HUES48 (cell line): ENCODE data around the gene RPS25.
"Not testable (repeated sequence)": the region's sequence is repeated elsewhere in the genome, so short reads cannot be mapped to it uniquely, and the experiment has no call there.

Experiments
- H3K27ac ChIP-seq: one replicate; pipeline ENCODE4 v1.7.0; 2013; ENCODE audit warnings: low read depth, low read length, inconsistent platforms
- H3K27me3 ChIP-seq: 2 replicates; pipeline ENCODE4 v1.6.1; 2013; ENCODE audit warnings: mild to moderate bottlenecking, low read length; ENCODE audit not compliant: control insufficient read depth, insufficient read depth
- H3K36me3 ChIP-seq: 2 replicates; pipeline ENCODE4 v1.6.1; 2013; ENCODE audit warnings: low read length; ENCODE audit not compliant: control insufficient read depth, insufficient read depth
- H3K4me1 ChIP-seq: 2 replicates; pipeline ENCODE4 v1.6.1; 2013; ENCODE audit warnings: mild to moderate bottlenecking, low read length; ENCODE audit not compliant: control insufficient read depth, insufficient read depth
- H3K4me3 ChIP-seq: 2 replicates; pipeline ENCODE4 v1.5.1; 2013; ENCODE audit warnings: mild to moderate bottlenecking, low read depth, low read length
- H3K9ac ChIP-seq: 2 replicates; pipeline ENCODE4 v1.6.1; 2013; ENCODE audit warnings: mild to moderate bottlenecking, low read depth, low read length, moderate library complexity
- H3K9me3 ChIP-seq: 2 replicates; pipeline ENCODE4 v1.6.1; 2013; ENCODE audit warnings: low read length; ENCODE audit not compliant: control insufficient read depth, insufficient read depth

The RPS25 gene

DNA sequence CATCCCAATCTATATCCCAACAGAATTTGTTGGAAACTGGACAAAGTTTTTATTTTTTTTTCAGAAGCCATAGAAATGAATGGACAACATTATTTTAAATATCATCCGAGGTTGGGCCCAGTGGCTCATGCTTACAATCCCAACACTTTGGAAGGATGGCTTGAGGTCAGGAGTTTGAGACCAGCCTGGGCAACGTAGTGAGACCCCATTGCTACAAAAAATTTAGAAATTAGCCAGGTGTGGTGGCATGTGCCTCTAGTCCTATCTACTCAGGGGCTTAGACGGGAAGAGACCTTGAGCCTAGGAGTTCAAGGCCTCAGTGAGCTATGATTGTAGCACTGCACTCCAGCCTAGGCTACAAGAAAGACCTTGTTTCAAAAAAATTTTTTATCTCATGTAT, 16.7 kb upstream of the RPS25 start:
- Histone ChIP-seq H3K9ac (no peak overlapping the region), H3K4me3 (no peak overlapping the region), H3K9me3 (no peaks in the 10 kb centered on the region), H3K36me3 (no peaks in the 10 kb centered on the region), H3K27ac (no peak overlapping the region), H3K27me3 (no peaks in the 10 kb centered on the region), H3K4me1 (peaks cover under 1% of the 10 kb centered on the region; the same call in 1 of the 2 replicates)

DNA sequence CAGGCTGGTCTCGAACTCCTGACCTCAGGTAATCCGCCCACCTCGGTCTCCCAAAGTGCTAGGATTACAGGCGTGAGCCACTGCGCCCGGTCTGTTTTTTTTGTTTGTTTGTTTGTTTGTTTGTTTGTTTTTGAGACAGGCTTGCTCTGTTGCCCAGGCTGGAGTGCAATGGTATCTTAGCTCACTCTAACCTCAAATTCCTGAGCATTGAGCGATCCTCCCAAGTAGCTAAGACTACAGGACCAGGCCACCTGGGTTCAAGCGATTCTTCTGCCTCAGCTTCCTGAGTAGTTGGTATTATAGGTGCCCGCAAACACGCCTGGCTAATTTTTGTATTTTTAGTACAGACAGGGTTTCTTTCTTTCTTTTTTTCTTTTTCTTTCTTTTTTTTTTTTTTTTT, 15.3 kb upstream of the RPS25 start:
- H3K4me1 ChIP-seq, result peaks cover 12% of the 10 kb centered on the region
- H3K27ac ChIP-seq, H3K9ac ChIP-seq, H3K4me3 ChIP-seq, H3K9me3 ChIP-seq, H3K36me3 ChIP-seq, H3K27me3 ChIP-seq: not testable (repeated sequence)

DNA sequence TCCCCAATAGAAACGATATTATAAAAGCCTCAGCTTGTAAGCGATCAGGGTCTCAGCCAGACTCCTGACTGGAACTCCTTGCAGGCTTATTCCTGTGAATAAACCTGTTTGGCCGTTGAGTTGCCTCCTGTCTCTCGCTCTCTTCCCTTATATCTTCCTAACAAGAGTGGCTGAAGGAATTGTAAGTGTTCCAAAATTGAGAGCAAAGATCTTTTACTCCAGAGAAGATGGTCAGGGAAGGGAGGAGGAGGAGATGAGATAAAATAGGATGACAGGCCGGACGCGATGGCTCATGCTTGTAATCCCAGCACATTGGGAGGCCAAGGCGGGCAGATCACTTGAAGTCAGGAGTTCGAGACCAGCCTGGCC, 13.8 kb upstream of the RPS25 start:
- H3K4me3 ChIP-seq, result no peak overlapping the region
- no peak overlapping the region for H3K27ac ChIP-seq
- peaks cover 23% of the 10 kb centered on the region for H3K36me3 ChIP-seq
- H3K9ac ChIP-seq, result no peak overlapping the region
- no peaks in the 10 kb centered on the region for H3K27me3 ChIP-seq
- peaks cover 12% of the 10 kb centered on the region for H3K4me1 ChIP-seq
- H3K9me3 ChIP-seq, result no peaks in the 10 kb centered on the region

DNA sequence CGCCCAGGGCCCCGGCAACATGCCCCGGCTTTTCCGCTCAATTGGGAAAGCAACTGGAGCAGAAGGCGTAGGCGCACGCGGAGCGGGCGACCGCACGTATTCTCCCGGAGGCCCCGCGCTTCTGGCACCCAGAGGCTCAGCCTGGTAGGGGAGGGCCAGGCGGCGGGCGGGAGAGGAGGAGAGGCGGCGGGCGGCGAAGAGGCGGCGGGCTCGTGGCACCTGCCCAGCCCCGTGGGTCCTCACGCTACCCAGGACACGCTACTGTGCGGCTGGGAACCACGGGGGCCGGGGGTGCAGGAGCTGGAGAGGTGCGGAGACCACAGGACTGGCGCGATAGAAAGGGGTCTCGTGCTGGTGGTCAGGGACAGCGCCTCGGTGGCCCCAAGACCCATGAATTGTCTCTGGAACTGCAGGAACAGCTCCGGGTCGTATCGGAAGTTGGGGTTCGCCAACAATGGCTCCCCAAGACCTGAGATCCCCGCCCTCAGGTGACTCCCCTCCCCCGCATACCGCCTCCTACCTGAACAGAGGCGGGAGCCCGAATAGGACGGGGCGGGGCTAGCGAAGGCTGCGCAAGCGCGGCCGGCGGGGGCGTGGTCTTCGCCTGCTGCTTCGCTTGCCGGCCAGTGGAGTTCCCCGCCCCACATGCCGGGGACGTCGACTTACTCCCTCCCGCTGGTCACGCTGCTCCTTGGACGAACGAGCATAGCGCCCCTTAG, 12.3 kb upstream of the RPS25 start, which contains the start of gene SLC37A4:
Gene SLC37A4, minus strand, starts transcription at position 549 of the 719 bp plus-strand sequence.
- Histone ChIP-seq H3K4me3 (peak within 1 kb of the TSS; percentile 91), H3K9ac (peak within 1 kb of the TSS; percentile 87), H3K9me3 (no peaks in the 10 kb centered on the region), H3K36me3 (peaks cover 38% of the 10 kb centered on the region), H3K27me3 (no peaks in the 10 kb centered on the region), H3K27ac (peak within 1 kb of the TSS; percentile 85), H3K4me1 (peaks cover 12% of the 10 kb centered on the region)

DNA sequence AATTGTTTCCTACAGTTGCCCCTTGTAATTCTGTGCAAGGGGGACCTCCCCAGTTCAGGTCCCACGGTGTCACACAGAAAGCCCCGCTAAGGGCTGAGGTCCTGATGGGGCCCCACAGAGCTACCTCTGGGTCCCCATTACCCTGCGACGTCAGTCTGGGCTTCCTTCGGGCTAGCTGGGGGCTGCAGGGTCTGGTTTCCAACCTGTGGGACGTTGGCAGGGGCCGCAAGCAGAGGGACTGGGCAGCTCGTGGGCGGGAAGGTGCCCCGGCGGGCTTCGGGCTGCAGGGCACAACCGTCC, 11.8 kb upstream of the RPS25 start:
- H3K4me3 ChIP-seq, result peak overlapping the region; percentile 91
- H3K9me3 ChIP-seq, result no peaks in the 10 kb centered on the region
- no peaks in the 10 kb centered on the region for H3K27me3 ChIP-seq
- peaks cover 43% of the 10 kb centered on the region for H3K36me3 ChIP-seq
- peak overlapping the region; percentile 87; the same call in 1 of the 2 replicates for H3K9ac ChIP-seq
- peak overlapping the region; percentile 85 for H3K27ac ChIP-seq
- H3K4me1 ChIP-seq, result peaks cover 12% of the 10 kb centered on the region

DNA sequence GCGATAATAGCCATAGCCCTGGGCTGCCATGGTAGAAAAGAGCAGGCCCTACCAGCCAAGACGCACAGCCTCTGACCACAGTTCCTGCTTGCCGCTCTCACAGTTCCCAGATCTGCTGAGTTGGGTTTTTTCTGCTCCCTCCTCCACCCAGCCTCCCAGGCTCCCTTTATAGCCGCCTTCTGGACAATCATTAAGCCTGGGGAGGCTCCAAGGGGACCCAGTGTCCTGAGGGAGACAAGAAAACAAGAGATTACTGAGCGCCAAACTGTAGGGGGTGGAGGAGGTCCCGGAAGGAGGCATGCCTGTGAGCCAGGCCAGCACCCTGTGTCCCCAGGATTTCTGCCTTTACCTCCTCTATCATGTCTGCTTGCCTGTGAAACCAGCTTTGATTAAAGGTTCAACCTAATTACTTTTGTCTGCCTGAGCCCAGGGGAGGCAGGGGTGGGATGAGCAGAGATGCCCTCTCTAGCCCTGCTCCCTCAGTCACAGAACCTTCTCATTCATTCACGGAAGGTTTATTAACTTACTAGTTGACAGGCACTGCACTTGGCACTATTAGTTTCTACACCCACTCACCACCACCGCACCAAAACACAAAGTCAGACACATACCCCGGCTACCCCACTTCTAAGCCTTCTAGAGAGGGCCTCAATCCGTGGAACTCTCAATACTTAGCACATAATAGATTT, 11.3 kb upstream of the RPS25 start:
- H3K9ac ChIP-seq, result 0 out of 2 replicates have a peak overlapping the region, but pooled peaks have one; percentile 87
- H3K27ac ChIP-seq, result peak overlapping the region; percentile 85
- peaks cover 48% of the 10 kb centered on the region for H3K36me3 ChIP-seq
- H3K4me3 ChIP-seq, result peak overlapping the region; percentile 91
- H3K4me1 ChIP-seq, result peaks cover 12% of the 10 kb centered on the region
- H3K27me3 ChIP-seq, result no peaks in the 10 kb centered on the region
- H3K9me3 ChIP-seq, result no peaks in the 10 kb centered on the region

DNA sequence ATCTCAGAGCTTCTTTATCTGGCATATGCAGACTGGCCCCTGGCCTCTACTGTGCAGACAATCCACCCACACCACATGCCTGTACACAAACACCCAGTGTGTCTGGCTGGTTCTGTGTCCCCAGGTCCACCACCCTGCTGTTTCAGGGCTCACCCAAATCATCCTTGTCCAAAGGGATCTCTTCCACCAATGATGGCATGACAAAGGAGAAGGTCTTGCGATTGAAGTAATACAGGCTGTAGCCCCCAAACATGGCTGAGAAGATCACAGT, 10.9 kb upstream of the RPS25 start:
- H3K36me3 ChIP-seq, result peaks cover 52% of the 10 kb centered on the region
- no peaks in the 10 kb centered on the region for H3K9me3 ChIP-seq
- peak overlapping the region; percentile 91 for H3K4me3 ChIP-seq
- H3K27me3 ChIP-seq, result no peaks in the 10 kb centered on the region
- H3K9ac ChIP-seq, result no peak overlapping the region
- H3K4me1 ChIP-seq, result peaks cover 12% of the 10 kb centered on the region
- no peak overlapping the region for H3K27ac ChIP-seq

DNA sequence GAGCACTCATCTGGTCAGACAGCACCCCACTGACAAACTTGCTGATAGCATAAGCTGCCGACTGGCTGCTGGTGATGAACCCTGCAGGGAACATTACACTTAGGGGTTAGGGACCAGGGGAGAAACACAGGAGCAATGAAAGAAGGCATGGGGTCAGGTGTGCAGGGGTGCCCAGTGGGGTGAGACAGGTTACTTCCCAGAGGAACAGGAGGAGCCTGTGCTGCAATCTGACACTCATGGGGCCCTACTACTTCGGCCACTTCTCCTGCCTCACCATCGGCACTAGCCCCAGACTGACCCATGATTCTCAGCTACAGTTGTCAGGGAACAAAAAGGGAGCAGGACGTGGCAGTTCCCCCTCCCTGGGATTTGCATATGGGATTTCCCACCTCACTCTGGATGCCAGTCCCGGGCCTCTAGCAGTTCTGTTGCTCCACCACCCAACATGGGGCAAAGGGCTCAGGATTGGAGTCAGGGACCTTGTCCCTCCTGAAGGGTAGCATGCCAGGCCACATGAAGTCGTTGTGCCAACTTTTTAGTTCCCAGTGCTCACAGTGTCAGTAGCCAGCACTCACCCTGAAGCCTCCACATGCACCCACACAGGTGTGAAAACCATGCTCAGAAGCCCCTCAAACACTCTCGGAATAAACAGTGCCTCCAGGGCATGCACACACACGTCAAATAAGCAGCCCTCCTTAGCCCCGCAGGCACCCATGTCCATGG, 10.4 kb upstream of the RPS25 start:
- H3K9ac ChIP-seq, result no peak overlapping the region
- H3K36me3 ChIP-seq, result peaks cover 57% of the 10 kb centered on the region
- peak overlapping the region; percentile 91; the same call in 1 of the 2 replicates for H3K4me3 ChIP-seq
- no peak overlapping the region for H3K27ac ChIP-seq
- no peaks in the 10 kb centered on the region for H3K9me3 ChIP-seq
- H3K4me1 ChIP-seq, result peaks cover 12% of the 10 kb centered on the region
- no peaks in the 10 kb centered on the region for H3K27me3 ChIP-seq

DNA sequence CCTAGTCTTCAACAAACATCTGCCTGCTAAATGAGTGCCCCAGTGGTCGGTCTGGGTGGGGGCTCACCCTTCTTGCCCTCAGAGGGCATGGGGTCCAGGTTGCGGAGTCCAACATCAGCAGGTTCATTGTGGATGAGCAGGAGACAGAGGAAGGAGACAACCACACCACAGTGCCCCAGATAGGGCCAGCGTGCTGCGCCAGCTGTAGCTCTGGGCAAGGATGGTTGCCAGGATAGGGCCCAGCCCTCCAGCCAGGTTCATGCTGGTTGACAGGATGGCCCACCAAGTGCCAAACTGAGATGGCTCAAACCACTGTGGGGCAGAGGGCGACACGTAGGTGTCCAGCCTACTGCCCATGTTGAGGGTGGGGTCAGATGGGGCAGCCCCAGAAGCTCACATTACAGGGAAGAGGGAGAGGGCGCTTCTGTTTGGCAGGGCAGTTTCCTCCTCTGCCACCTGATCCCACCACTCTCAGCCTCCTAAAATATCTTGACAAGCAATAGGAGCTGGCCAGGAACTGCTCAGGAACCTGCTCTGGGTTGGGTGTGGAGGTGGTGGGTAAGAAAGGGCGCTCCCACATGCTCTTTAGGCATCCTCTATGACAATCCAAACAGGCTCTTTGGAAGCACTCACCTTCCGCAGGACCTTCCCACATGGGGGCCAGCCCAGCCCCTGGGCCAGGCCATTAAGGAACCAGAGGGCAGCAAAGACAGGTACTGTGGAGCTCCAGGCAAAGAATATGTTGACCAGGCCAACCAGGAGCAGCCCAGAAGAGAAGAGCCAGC, 9.6 kb upstream of the RPS25 start:
- Histone ChIP-seq H3K9ac (no peak overlapping the region), H3K4me1 (peaks cover 12% of the 10 kb centered on the region), H3K36me3 (peaks cover 64% of the 10 kb centered on the region), H3K9me3 (no peaks in the 10 kb centered on the region), H3K27ac (no peak overlapping the region), H3K27me3 (no peaks in the 10 kb centered on the region), H3K4me3 (no peak overlapping the region)

DNA sequence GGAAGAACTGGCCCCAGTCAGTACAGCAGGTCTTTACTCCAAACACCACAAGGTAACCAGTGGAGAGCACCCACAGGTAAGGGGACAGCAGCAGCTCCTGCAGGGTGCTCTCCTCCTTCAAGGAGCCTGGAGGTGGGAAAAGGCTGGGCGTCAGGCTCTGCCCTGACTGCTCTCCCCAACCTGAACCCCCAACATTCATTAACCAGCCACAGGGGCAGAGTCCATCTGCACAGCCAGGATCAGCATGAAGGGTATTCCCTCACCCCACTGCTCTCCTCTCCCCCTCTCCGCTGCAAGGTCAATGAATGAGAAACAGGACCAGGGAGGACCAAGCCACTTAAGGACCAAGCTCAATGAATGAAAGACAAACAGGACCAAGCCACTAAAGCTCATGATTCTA, 8.8 kb upstream of the RPS25 start:
- Histone ChIP-seq H3K27ac (no peak overlapping the region), H3K9me3 (no peaks in the 10 kb centered on the region), H3K4me3 (no peak overlapping the region), H3K4me1 (peaks cover 12% of the 10 kb centered on the region), H3K27me3 (no peaks in the 10 kb centered on the region), H3K36me3 (peaks cover 71% of the 10 kb centered on the region), H3K9ac (no peak overlapping the region)
